Stimulated activated CD4-positive, alpha-beta T cell treated with anti-CD3 and anti-CD28 coated beads, Interleukin-2, amount 100 ng/mL, for 24 hours (primary cell): ENCODE data around the gene CAB39L.

Experiments used
- DNase-seq, 2 donors: peaks; one replicate each; pipeline ENCODE4 v3.0.0-alpha.2; 2020

CAB39L gene

GRCh38 chr13:49395878-49396380 lies 47.9 kb downstream of the CAB39L start:
- no peak for DNase-seq

- DNase-seq = no peak
These were observed 48.4 kb downstream of the CAB39L start for GRCh38 chr13:49395451-49395865.

GRCh38 chr13:49388091-49388635 lies 55.7 kb downstream of the CAB39L start:
- DNase-seq = no peak

- no peak for DNase-seq
These were observed 57.2 kb downstream of the CAB39L start for GRCh38 chr13:49386664-49387063.

- no peak for DNase-seq
These were observed 67.7 kb downstream of the CAB39L start for GRCh38 chr13:49376121-49376520.

- no peak for DNase-seq
These were observed 69.1 kb downstream of the CAB39L start for GRCh38 chr13:49374585-49375290.

GRCh38 chr13:49373716-49374115 lies 70.1 kb downstream of the CAB39L start:
- no peak for DNase-seq

- DNase-seq = no peak
These were observed 71.8 kb downstream of the CAB39L start for GRCh38 chr13:49371943-49372613.

GRCh38 chr13:49370371-49370770 lies 73.5 kb downstream of the CAB39L start:
- DNase-seq = no peak

GRCh38 chr13:49369866-49370265 lies 74.0 kb downstream of the CAB39L start:
- DNase-seq = no peak

- DNase-seq = no peak
These were observed 75.2 kb downstream of the CAB39L start for GRCh38 chr13:49368688-49369087.

- no peak for DNase-seq
These were observed 76.0 kb downstream of the CAB39L start for GRCh38 chr13:49367640-49368422.

GRCh38 chr13:49366841-49367240 lies 77.0 kb downstream of the CAB39L start:
- no peak for DNase-seq

- no peak for DNase-seq
These were observed 86.2 kb downstream of the CAB39L start for GRCh38 chr13:49357694-49358093.

GRCh38 chr13:49356223-49356622 lies 87.6 kb downstream of the CAB39L start:
- no peak for DNase-seq

GRCh38 chr13:49354719-49355118 lies 89.1 kb downstream of the CAB39L start:
- no peak for DNase-seq

- DNase-seq = no peak
These were observed 90.0 kb downstream of the CAB39L start for GRCh38 chr13:49353908-49354307.

GRCh38 chr13:49351871-49352270 lies 92.0 kb downstream of the CAB39L start:
- no peak for DNase-seq

- no peak for DNase-seq
These were observed 95.1 kb downstream of the CAB39L start for GRCh38 chr13:49348751-49349150.

- no peak for DNase-seq
These were observed 96.0 kb downstream of the CAB39L start for GRCh38 chr13:49347650-49348385.

- no peak for DNase-seq
These were observed 97.4 kb downstream of the CAB39L start for GRCh38 chr13:49346460-49346859.

- DNase-seq = no peak
These were observed 100.1 kb downstream of the CAB39L start for GRCh38 chr13:49343731-49344130.

- DNase-seq = no peak
These were observed 100.6 kb downstream of the CAB39L start for GRCh38 chr13:49343255-49343654.
